Activated T-helper 1 cell treated with anti-CD3 and anti-CD28 coated beads, Interleukin-12 subunit alpha, Interleukin-12 subunit beta, Interleukin-2, Interleukin-4 antibody, amounts not matched to agents 30 ng/mL and 10 ng/mL and 1 ng/mL, durations not matched to agents 14 hours and 24 hours and 36 hours (primary cell): ENCODE measurements around the gene RUFY1. TPM values are rescaled to one million over a fixed set of nuclear protein-coding genes. Genes with fewer than 3 reads are reported as not detected.

Experiments
- DNase-seq: peaks from one replicate; pipeline ENCODE4 v3.0.0; 2021; ENCODE audit warnings: low spot score
- H3K27ac Mint-ChIP-seq: one replicate; pipeline ENCODE4 v1.8.0; 2021; ENCODE audit warnings: mild to moderate bottlenecking, mixed read lengths
- H3K27me3 Mint-ChIP-seq: one replicate; pipeline ENCODE4 v1.8.0; 2022; ENCODE audit warnings: mild to moderate bottlenecking, moderate library complexity, mixed read lengths; ENCODE audit not compliant: insufficient read depth
- H3K36me3 Mint-ChIP-seq: one replicate; pipeline ENCODE4 v1.8.0; 2021; ENCODE audit warnings: low read depth, mixed read lengths
- H3K4me1 Mint-ChIP-seq: one replicate; pipeline ENCODE4 v1.8.0; 2021; ENCODE audit warnings: low read depth, mixed read lengths
- H3K4me3 Mint-ChIP-seq: one replicate; pipeline ENCODE4 v1.8.0; 2021; ENCODE audit warnings: mild to moderate bottlenecking, moderate library complexity, mixed read lengths
- H3K9me3 Mint-ChIP-seq: one replicate; pipeline ENCODE4 v1.8.0; 2021; ENCODE audit warnings: mixed read lengths
- intact Hi-C: fragments of 100-400 bp; cut with micrococcal nuclease; formaldehyde crosslinking; loops from one replicate; pipeline ENCODE4 v1.15.1; 2024
- total RNA-seq: library from RNA; stranded (reverse); gene quantifications from 2 replicates; pipeline ENCODE4 v1.2.3, GENCODE V29; 2022

Gene RUFY1
- total RNA-seq, 1 donor from 2014 or later, result 37.0 TPM

DNA sequence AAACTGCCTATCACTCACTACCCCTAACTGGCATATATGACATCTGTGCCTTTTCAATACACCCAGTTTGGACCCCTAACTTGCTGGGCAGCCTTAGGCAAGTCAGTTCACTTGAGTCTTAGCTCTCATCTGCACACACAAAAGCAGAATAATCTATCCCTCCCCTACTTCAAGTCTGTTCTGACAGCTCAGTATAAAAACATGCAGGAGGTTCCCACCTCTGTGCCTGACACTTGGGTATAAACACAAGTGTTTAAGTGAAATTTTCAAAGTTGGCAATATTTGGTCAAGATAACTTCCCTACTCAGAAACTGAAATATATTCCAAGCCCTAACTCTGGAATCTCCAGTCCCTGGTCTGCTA lies 60.5 kb downstream of the RUFY1 start:
- Mint-ChIP-seq H3K9me3 (no peaks in the 10 kb centered on the region), H3K4me1 (peaks cover 60% of the 10 kb centered on the region), H3K4me3 (no peak overlapping the region), H3K36me3 (peaks cover 55% of the 10 kb centered on the region), H3K27ac (peak overlapping the region; percentile 31), H3K27me3 (no peaks in the 10 kb centered on the region)
- intact Hi-C loops, result loop anchor here (10.0 kb wide), 1 partner anchor 1406 kb away; the partner anchor contains the start of gene HNRNPAB
- DNase-seq, result no peak

DNA sequence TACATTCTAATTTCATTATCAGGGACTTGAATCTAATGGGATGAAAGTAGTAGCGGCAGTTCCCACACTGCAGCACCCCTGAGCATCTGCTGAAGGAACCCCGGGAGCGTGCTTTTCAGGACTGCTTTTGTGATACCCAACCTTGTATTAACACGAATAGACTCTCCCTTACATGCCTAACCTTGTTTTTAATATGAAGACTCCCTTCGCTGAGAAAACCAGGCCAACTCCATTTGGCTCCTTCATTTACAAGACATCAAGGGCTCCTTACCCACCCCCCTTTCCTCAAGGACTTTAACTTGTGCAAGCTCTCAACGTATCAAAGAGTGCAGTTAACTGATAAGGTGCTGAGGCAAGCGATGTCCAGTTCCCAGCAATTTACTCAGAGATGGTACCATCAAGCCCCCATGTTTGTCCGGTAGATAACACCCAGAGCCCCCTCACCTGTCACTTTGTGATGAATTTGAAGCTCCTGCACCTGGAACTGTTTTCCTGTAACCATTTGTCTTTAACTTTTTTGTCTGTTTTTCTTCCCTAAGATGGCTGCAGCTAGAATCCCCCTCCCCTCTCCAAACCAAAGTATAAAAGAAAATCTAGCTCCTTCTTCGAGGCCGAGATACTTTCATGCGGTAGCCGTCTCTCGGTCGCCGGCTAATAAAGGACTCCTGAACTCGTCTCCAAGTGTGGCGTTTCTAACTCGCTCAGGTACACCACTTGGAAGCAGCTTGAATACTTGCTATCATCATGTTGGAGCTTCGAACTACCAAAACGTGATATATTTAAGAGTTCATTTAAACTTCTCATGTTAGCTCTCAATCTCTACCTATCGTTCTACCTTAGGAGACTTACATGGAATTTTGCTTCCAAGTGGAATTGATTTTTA lies 62.5 kb downstream of the RUFY1 start:
- H3K36me3 Mint-ChIP-seq, result peaks cover 70% of the 10 kb centered on the region
- no peaks in the 10 kb centered on the region for H3K27me3 Mint-ChIP-seq
- peaks cover 76% of the 10 kb centered on the region for H3K4me1 Mint-ChIP-seq
- H3K4me3 Mint-ChIP-seq, result no peak overlapping the region
- no peak for DNase-seq
- intact Hi-C loops, result loop anchor here (10.0 kb wide), 1 partner anchor 1408 kb away; the partner anchor contains the start of gene HNRNPAB
- no peaks in the 10 kb centered on the region for H3K9me3 Mint-ChIP-seq
- H3K27ac Mint-ChIP-seq, result peak overlapping the region; percentile 50

DNA sequence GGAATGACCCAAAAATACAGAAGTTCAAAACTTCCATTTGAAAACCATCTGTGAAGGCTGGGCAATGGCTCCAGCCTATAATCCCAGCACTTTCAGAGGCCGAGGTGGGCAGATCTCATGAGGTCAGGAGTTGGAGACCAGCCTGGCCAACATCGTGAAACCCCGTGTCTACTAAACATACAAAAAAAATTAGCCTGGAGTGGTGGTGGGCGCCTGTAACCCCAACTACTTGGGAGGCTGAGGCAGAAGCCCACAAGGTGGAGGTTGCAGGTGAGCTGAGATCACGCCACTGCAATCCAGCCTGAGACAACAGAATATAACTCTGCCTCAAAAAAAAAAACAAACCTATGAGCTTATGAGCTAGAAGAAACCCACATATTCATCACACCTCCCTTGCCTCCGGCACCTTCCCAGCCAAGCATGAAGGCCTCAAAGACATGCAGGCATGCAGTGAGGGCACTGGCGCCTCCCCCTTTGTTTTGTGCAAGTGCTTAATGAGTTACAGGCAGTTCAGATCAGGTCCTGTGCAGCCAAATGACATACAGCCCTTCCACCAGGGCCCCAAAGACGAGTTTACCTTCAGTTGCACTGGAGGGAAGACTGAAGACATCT lies 63.2 kb downstream of the RUFY1 start:
- H3K4me3 Mint-ChIP-seq, result no peak overlapping the region
- no peaks in the 10 kb centered on the region for H3K9me3 Mint-ChIP-seq
- H3K27ac Mint-ChIP-seq, result peak overlapping the region; percentile 50
- DNase-seq, result no peak
- intact Hi-C loops, result loop anchor here (10.0 kb wide), 1 partner anchor 1409 kb away; the partner anchor contains the start of gene HNRNPAB
- H3K36me3 Mint-ChIP-seq, result peaks cover 75% of the 10 kb centered on the region
- H3K4me1 Mint-ChIP-seq, result peaks cover 75% of the 10 kb centered on the region
- no peaks in the 10 kb centered on the region for H3K27me3 Mint-ChIP-seq

DNA sequence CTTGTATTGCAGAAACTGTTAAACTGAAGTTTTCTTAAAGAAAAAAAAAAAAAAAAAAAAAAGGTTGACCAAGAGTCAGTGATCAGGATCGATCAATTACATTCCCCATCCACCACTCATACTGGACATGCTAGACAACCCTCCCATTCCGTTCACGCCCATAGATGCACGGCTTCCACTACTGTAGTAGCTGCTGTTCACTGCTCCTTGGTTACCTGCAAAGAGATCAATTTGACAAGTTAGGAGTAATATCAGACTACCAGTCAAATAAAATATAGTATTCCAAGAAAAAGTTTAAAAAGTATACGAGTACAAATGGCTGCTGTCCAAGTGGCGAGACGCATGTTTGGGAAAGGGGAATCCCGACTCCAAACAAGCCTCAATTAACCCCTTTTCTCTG lies 64.4 kb downstream of the RUFY1 start:
- H3K27me3 Mint-ChIP-seq, result no peaks in the 10 kb centered on the region
- peaks cover 75% of the 10 kb centered on the region for H3K4me1 Mint-ChIP-seq
- H3K4me3 Mint-ChIP-seq, result no peak overlapping the region
- intact Hi-C loops, result loop anchor here (10.0 kb wide), 1 partner anchor 1410 kb away; the partner anchor contains the start of gene HNRNPAB
- no peak for DNase-seq
- peak overlapping the region; percentile 15 for H3K27ac Mint-ChIP-seq
- H3K9me3 Mint-ChIP-seq, result no peaks in the 10 kb centered on the region
- H3K36me3 Mint-ChIP-seq, result peaks cover 79% of the 10 kb centered on the region

DNA sequence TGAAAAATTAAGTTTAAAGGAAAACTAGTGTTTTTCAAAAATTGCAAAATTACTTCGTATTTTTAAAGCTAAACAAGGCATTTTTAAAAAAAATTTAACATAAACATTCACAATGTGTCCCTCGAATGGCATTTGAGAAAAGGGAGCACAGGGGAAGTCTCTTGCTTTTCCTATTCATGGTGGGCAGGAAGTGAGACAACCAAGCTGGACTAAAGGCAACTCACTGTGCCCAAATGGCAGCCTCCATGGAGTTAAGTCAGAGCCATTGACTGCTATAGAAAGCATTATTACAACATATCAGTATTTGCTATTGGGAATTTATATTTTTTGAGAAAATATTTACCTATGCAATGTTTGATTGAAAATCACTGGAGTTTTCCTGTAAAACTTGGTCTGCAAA lies 64.8 kb downstream of the RUFY1 start:
- Mint-ChIP-seq H3K9me3 (no peaks in the 10 kb centered on the region), H3K4me1 (peaks cover 75% of the 10 kb centered on the region), H3K4me3 (no peak overlapping the region), H3K27me3 (no peaks in the 10 kb centered on the region), H3K27ac (no peak overlapping the region), H3K36me3 (peaks cover 80% of the 10 kb centered on the region)
- intact Hi-C loops, result loop anchor here (10.0 kb wide), 1 partner anchor 1410 kb away; the partner anchor contains the start of gene HNRNPAB
- DNase-seq, result no peak

DNA sequence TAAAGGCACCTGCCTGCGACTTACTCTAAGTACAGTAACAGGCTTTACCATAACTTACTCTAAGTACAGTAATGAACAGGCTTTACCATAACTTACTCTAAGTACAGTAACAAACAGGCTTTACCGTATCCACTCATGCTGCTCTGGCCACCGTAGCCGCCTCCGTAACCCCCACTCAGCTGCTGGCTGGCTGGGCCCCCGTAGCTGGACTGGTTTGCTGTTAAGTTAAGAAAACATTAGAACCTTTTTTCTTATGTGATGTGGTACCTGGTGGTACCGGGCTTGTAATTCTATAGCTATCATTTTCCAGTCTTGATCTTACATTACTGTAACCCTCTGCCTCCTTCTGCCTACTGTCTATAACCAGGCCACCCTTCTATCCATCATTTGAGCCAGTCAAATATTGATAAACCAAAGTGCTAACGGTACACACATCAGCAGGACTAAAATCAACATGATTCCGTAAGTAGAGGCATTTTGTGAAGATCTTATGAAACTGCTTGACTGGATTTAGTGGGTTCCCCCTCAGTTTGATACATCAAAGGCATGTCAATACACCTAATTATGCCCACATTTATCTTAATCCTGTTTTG lies 65.7 kb downstream of the RUFY1 start:
- intact Hi-C loops, result loop anchor here (10.0 kb wide), 1 partner anchor 1411 kb away; the partner anchor contains the start of gene HNRNPAB
- peaks cover 80% of the 10 kb centered on the region for H3K36me3 Mint-ChIP-seq
- H3K27ac Mint-ChIP-seq, result peak overlapping the region; percentile 21
- no peak for DNase-seq
- peaks cover 75% of the 10 kb centered on the region for H3K4me1 Mint-ChIP-seq
- no peak overlapping the region for H3K4me3 Mint-ChIP-seq
- H3K27me3 Mint-ChIP-seq, result no peaks in the 10 kb centered on the region
- no peaks in the 10 kb centered on the region for H3K9me3 Mint-ChIP-seq

DNA sequence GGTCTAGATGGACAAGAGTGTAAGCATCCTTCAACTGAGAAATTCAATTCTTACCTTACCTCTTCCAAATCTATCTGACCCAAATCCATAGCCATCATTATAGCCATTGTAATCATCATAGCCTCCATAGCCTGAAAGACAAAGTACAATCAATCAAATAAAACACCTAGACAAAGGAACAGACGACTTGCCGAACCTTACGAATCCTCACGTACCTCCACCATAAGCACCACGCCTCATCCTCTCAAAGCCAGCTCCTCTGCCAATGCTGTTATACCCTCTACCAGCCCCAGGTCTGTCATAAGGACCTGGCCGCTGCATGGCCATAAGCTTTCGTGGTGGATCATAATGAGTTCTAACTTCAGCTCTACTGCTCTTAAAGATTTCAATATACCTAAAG lies 67.6 kb downstream of the RUFY1 start:
- Mint-ChIP-seq H3K4me3 (peak overlapping the region; percentile 43), H3K4me1 (peaks cover 75% of the 10 kb centered on the region), H3K27me3 (no peaks in the 10 kb centered on the region), H3K9me3 (no peaks in the 10 kb centered on the region), H3K36me3 (peaks cover 86% of the 10 kb centered on the region), H3K27ac (no peak overlapping the region)
- intact Hi-C loops, result loop anchor here (10.0 kb wide), 1 partner anchor 1413 kb away; the partner anchor contains the start of gene HNRNPAB
- no peak for DNase-seq

DNA sequence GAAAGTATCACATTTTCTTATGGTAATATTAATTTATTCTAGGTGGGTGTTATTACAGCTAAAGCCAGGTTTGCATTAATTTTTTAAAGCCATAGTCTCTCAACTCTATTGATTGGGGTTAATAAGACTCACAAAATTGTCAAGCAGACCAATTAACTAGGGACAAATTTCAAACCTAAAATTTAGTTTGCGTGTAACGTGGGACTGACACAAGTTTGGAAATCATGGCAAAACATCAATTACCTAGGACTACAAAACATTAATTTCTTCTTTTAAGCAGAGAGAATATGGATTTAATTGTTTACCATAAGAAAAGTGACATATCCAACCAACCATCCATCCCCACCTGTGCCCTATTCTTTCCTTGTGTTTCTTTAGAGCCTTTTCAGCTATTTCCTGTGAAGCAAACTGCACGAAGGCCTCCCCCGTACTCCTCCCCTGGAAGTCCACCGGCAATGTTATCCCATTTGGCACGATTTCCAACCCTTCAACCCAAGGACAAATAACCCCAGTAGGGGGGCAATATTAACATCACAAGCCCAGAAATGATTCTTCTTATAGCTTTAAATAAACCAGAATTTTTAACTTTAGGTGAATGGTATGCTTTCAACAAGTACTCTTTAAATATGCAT lies 68.7 kb downstream of the RUFY1 start:
- DNase-seq, result no peak
- peaks cover 2% of the 10 kb centered on the region for H3K27me3 Mint-ChIP-seq
- H3K4me1 Mint-ChIP-seq, result peaks cover 63% of the 10 kb centered on the region
- peaks cover 80% of the 10 kb centered on the region for H3K36me3 Mint-ChIP-seq
- intact Hi-C loops, result loop anchor here (10.0 kb wide), 1 partner anchor 1414 kb away; the partner anchor contains the start of gene HNRNPAB
- H3K27ac Mint-ChIP-seq, result peak overlapping the region; percentile 48
- H3K9me3 Mint-ChIP-seq, result no peaks in the 10 kb centered on the region
- peak overlapping the region; percentile 94 for H3K4me3 Mint-ChIP-seq

DNA sequence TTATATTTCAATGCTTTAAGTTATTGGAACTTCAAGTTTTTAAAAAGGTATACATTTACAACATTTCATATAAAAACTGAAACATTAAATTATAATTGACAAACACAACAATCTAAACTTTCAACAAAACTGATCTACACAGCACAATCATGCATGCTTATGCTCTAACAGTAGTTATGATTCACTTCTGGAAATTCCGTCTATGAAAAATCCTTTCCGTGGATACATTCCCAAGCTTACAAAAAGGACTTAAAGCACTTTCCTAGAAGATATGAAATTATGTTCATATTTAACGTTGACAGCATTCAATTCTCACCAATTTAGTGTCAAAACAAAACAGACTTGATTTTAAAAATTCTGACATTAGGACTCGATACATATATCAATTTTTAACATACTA lies 69.4 kb downstream of the RUFY1 start:
- Mint-ChIP-seq H3K27ac (no peak overlapping the region), H3K36me3 (peaks cover 74% of the 10 kb centered on the region), H3K4me1 (peaks cover 66% of the 10 kb centered on the region), H3K4me3 (peak overlapping the region; percentile 94), H3K27me3 (peaks cover 2% of the 10 kb centered on the region), H3K9me3 (no peaks in the 10 kb centered on the region)
- intact Hi-C loops, result loop anchor here (5.0 to 10.0 kb wide), 4 partner anchors 1387 to 1603 kb away; partner anchors contain the start of genes HNRNPAB, PHYKPL and TRIM41
- no peak for DNase-seq

DNA sequence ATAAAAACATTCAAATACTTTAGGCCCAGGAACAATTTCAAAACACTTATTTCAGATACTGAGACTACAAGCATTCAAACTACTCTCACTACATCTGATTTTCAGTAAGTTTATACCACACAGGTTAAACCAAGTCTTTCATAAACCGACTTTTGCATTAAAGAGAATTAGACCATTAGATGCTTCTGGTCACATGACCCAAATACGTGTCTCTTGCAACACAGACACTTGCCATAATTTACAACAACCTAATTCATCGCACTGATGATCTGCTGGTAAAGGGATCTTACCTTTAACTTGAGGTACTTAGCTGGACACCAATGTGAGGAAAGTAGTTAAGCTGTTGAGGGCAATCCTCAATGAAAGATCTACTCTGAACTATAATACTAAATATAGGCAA lies 69.9 kb downstream of the RUFY1 start:
- Mint-ChIP-seq H3K27ac (peak overlapping the region; percentile 73), H3K4me3 (peak overlapping the region; percentile 94), H3K9me3 (no peaks in the 10 kb centered on the region), H3K36me3 (peaks cover 71% of the 10 kb centered on the region), H3K27me3 (peaks cover 2% of the 10 kb centered on the region), H3K4me1 (peaks cover 68% of the 10 kb centered on the region)
- intact Hi-C loops, result loop anchor here (5.0 to 10.0 kb wide), 3 partner anchors 1388 to 1602 kb away; partner anchors contain the start of genes PHYKPL and TRIM41
- no peak for DNase-seq

DNA sequence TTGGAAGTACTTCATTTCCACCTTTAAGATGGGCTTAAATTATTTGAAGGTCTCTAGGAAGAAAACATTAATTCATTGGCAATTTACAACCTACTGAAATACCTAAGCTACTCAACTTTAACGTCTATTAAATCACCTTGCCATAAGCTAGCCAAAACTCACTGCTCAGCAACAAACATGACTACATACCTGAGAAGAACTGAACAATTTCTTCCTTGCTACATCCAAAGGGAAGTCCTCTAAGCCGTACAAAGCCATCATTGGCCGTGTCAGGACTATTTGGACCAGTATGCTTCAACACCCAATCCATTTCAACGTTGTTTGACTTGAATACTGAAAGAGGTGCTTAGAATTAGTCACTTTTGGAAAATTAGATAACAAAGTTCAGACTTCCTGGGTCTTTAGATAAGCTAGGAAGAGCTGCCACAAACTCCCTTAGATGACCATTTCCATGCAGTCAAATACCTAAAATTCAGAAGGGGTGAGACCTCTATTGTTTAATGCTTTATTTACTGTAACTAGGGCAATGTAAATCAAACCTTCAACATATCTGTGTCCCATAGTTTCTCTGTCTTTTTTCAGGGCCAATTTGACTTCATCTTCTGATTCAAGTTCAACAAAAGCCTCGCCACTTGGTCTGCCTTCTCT lies 70.5 kb downstream of the RUFY1 start:
- no peak for DNase-seq
- Mint-ChIP-seq H3K4me3 (peak overlapping the region; percentile 94), H3K27ac (peak overlapping the region; percentile 73), H3K36me3 (peaks cover 67% of the 10 kb centered on the region), H3K4me1 (peaks cover 66% of the 10 kb centered on the region), H3K9me3 (no peaks in the 10 kb centered on the region), H3K27me3 (peaks cover 2% of the 10 kb centered on the region)
- intact Hi-C loops, result loop anchor here (5.0 to 10.0 kb wide), 3 partner anchors 1389 to 1601 kb away; partner anchors contain the start of genes PHYKPL and TRIM41
